ENCODE results near the gene DHX35. TPM values are rescaled to one million over a fixed set of nuclear protein-coding genes. Genes with fewer than 3 reads are reported as not detected.

The DHX35 gene
- total and polyA plus RNA-seq, 2 of the 4 experiments (the other 2 are of a cell fraction), result 9.1 to 13.5 TPM

- H4K91ac ChIP-seq (ENCODE audit: insufficient read depth, low read depth, low read length), result no peak overlapping the region
- no peak overlapping the region for H2BK15ac ChIP-seq (ENCODE audit: low read depth, low read length)
- no peak overlapping the region for H3K56ac ChIP-seq (ENCODE audit: extremely low read depth, insufficient read depth, low read length)
- H3K36me3 ChIP-seq (ENCODE audit: control insufficient read depth, insufficient read depth, low read length), result peaks cover 11% of the 10 kb centered on the region
- TF ChIP-seq RAD21 (IDR thresholded peaks at IDR 0.05; ENCODE audit: low read length), result no peak
- TF ChIP-seq MXI1 (IDR thresholded peaks at IDR 0.05; ENCODE audit: borderline replicate concordance, low read depth, low read length), result no peak
- no peak for TF ChIP-seq MAZ (IDR thresholded peaks at IDR 0.05; ENCODE audit: borderline replicate concordance, low read depth, low read length)
- TF ChIP-seq BHLHE40 (IDR thresholded peaks at IDR 0.05; ENCODE audit: low read depth, low read length), result no peak
- no peak for TF ChIP-seq ELK1 (IDR thresholded peaks at IDR 0.05; ENCODE audit: borderline replicate concordance, low read depth, low read length)
- no peak for TF ChIP-seq FOS (IDR thresholded peaks at IDR 0.05; ENCODE audit: low read depth, low read length)
- no peak for TF ChIP-seq CTCF (conservative IDR thresholded peaks at IDR 0.05; ENCODE audit: low read depth, low read length)
- no peak for TF ChIP-seq USF2 (IDR thresholded peaks at IDR 0.05; ENCODE audit: low read depth, low read length)
- TF ChIP-seq CHD1 (IDR thresholded peaks at IDR 0.05; ENCODE audit: low read depth, low read length), result no peak
- no peak for TF ChIP-seq RCOR1 (IDR thresholded peaks at IDR 0.05; ENCODE audit: insufficient replicate concordance, low read length)
- no peak for TF ChIP-seq CEBPB (IDR thresholded peaks at IDR 0.05; ENCODE audit: low read depth, low read length)
- no peak for TF ChIP-seq MAFK (IDR thresholded peaks at IDR 0.05; ENCODE audit: low read depth, low read length)
- TF ChIP-seq POLR2A (IDR thresholded peaks at IDR 0.05; ENCODE audit: low read depth, low read length), result no peak
- TF ChIP-seq RFX5 (IDR thresholded peaks at IDR 0.05; ENCODE audit: low read depth, low read length), result no peak
- no peak for TF ChIP-seq NFE2L2 (IDR thresholded peaks at IDR 0.05; ENCODE audit: low read depth, low read length)
- no peak for TF ChIP-seq SMC3 (IDR thresholded peaks at IDR 0.05; ENCODE audit: low read depth, low read length)
- H3K4me2 ChIP-seq (ENCODE audit: low read depth, low read length), result no peak overlapping the region
- no peak overlapping the region for H3K4me3 ChIP-seq (ENCODE audit: insufficient read depth, low read depth, low read length)
- no peaks in the 10 kb centered on the region for H4K20me1 ChIP-seq (ENCODE audit: insufficient read depth, low read length)
- H3K14ac ChIP-seq (replicated peaks; ENCODE audit: low read depth, low read length), result no peak overlapping the region
- CTCF ChIA-PET, result interaction anchor here (0.6 to 1.2 kb wide), 2 partner anchors 9 to 99 kb away, joined by 3 to 4 read pairs; no protein-coding TSS in a partner anchor
- POLR2A ChIA-PET (ENCODE audit: unreplicated experiment), result no interaction called here
- no peak overlapping the region for H2AFZ ChIP-seq (replicated peaks; ENCODE audit: low read length, poor library complexity)
- H4K5ac ChIP-seq (ENCODE audit: low read depth, low read length), result no peak overlapping the region
- no peak overlapping the region for H2AK9ac ChIP-seq (replicated peaks; ENCODE audit: low read depth, low read length, poor library complexity)
- BruUV-seq (replicated peaks), result no TSS peak
- ATAC-seq (ENCODE audit: low read depth) (no peak), DNase-seq (no peak)
- H2BK20ac ChIP-seq (ENCODE audit: low read depth, low read length), result no peak overlapping the region
- H4K8ac ChIP-seq (ENCODE audit: low read depth in 2 of 2, low read length in 2 of 2), result no peak overlapping the region
- H3K79me1 ChIP-seq (ENCODE audit: low read depth in 1 of 2, low read length in 2 of 2), result no peaks in the 10 kb centered on the region; a peak in 1 of 4 replicates
- no peak overlapping the region for H2BK120ac ChIP-seq (ENCODE audit: low read depth, low read length)
- no peak overlapping the region for H2BK5ac ChIP-seq (ENCODE audit: low read depth, low read length, poor library complexity, severe bottlenecking)
- H2AK5ac ChIP-seq (ENCODE audit: low read depth, low read length), result no peak overlapping the region
- H3K27me3 ChIP-seq (ENCODE audit: control insufficient read depth, insufficient read depth, low read length), result no peaks in the 10 kb centered on the region
- H3K9ac ChIP-seq (ENCODE audit: low read depth, low read length), result no peak overlapping the region
- in situ Hi-C loops (cut with MboI; ENCODE audit: low sequenced_read_pairs) (loop anchor here (10.0 to 25.0 kb wide), 3 partner anchors 121 to 401 kb away; partner anchors contain the start of gene FAM83D), intact Hi-C loops (cut with micrococcal nuclease) (loop anchor here (5.0 kb wide), 1 partner anchor 298 kb away; the partner anchor contains the start of gene ACTR5), dilution Hi-C loops (cut with HindIII; ENCODE audit: low sequenced_read_pairs, unreplicated experiment) (no loop called here)
- H3K9me3 ChIP-seq (ENCODE audit: control insufficient read depth, insufficient read depth, low read length), result no peaks in the 10 kb centered on the region
- H3K18ac ChIP-seq (ENCODE audit: low read depth, low read length), result no peak overlapping the region
- WGBS, 2 experiments (ENCODE audit: extremely low coverage in 2 of 2, insufficient read length in 1 of 2), result 100% methylated on average over 1 of the region's 8 CpGs; no CpG with 5 or more reads in 1 of the 2 experiments
- H3K4me1 ChIP-seq (ENCODE audit: control insufficient read depth, insufficient read depth, low read length), result peaks cover 2% of the 10 kb centered on the region; the same call in 1 of the 2 replicates
- no peak overlapping the region for H3K27ac ChIP-seq (ENCODE audit: insufficient read depth, low read length)
- H3K4ac ChIP-seq (ENCODE audit: low read depth, low read length), result no peak overlapping the region
- peaks cover 11% of the 10 kb centered on the region for H3K9me1 ChIP-seq (ENCODE audit: insufficient read depth, low read length)
- no peak overlapping the region for H3K23ac ChIP-seq (ENCODE audit: low read depth, low read length)
These were observed 83.5 kb downstream of the DHX35 start for GRCh38 chr20:39045676-39046075.

Data from IMR-90 (cell line).